GM10847 (cell line): ENCODE results near the gene LAMC3.

ENCODE experiments used
- POLR2A ChIP-seq: IDR thresholded peaks from 2 replicates; pipeline ENCODE4 v1.6.1; 2011; ENCODE audit not compliant: insufficient read length; ENCODE audit errors: extremely low read depth

Gene LAMC3

DNA sequence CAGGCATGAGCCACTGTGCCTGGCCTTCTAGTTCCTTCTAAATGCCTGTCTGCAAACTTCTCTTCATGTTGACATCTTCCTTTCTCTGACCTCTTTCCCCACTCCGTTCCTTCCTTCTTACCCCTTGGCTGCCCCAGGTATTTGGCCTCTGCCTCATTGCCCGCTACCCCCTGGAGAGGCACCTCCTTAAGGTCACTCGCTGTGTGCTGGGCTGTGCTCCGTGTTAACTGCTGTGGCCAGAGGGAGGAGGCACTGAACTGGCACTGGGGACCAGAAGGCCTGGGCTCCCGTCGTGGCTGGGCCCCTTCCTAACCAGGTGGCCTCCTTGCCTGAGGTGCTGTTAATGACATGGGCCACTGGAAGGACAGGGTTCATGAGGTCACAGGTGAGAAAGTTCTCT lies 39.4 kb downstream of the LAMC3 start:
- no peak for TF ChIP-seq POLR2A

- no peak for TF ChIP-seq POLR2A
These were observed 39.8 kb downstream of the LAMC3 start for GRCh38 chr9:131048820-131049219.

DNA sequence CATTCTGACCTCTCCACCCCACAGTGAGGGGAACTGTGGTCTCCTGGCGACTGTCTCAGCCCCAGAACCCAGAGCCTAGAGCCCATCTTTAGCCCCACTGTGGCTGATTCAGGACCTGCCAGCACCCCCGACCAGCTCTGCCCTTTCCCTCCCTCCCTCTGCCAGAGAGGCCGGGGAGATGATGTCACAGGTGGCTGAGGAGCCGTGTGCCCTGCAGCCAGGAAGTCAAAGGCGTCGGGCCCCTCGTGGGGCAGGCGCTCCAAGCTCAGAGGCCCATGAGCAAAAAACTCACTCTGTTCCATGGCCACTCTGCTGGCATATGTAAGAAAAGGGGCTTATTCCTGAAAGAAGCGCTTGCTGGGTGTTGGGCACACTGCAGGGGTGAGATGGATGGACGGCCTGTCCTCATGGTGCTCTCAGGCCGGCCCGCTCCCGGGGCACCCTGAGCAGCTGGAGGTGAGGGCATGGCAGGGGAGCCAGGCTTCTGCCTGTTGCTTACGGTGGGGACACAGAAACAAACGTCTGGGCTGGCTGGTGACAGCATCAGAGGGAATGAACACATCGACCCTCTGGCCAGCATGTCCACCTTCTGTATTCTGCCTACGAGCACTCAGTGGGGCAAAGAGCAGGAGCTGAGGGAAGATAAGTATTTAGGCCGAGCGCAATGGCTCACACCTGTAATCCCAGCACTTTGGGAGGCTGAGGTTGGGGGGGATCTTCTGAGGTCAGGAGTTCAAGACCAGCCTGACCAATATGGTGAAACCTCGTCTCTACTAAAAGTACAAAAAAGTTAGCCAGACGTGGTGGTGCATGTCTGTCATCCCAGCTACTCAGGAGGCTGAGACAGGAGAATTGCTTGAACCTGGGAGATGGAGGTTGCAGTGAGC lies 41.1 kb downstream of the LAMC3 start:
- TF ChIP-seq POLR2A, result no peak

DNA sequence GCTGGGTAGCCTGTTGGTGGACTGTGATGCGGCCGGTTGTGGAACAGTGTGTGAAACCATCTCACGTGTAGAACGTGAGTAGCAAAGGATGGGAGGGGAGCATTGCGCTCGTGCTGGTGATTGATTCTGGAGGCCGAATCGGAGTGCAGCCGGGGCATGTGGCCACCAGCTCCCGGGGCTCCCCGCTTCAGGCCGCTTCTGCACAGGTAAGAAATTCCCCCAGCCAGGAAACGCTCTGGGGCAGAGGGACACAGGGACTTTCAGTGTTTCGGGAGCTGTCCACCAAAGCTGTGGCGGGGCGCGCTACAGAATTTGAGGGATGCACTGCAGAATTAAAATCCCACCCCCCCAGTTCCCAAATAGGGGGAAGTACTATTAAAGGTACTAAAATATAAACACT lies 41.9 kb downstream of the LAMC3 start:
- TF ChIP-seq POLR2A, result no peak

DNA sequence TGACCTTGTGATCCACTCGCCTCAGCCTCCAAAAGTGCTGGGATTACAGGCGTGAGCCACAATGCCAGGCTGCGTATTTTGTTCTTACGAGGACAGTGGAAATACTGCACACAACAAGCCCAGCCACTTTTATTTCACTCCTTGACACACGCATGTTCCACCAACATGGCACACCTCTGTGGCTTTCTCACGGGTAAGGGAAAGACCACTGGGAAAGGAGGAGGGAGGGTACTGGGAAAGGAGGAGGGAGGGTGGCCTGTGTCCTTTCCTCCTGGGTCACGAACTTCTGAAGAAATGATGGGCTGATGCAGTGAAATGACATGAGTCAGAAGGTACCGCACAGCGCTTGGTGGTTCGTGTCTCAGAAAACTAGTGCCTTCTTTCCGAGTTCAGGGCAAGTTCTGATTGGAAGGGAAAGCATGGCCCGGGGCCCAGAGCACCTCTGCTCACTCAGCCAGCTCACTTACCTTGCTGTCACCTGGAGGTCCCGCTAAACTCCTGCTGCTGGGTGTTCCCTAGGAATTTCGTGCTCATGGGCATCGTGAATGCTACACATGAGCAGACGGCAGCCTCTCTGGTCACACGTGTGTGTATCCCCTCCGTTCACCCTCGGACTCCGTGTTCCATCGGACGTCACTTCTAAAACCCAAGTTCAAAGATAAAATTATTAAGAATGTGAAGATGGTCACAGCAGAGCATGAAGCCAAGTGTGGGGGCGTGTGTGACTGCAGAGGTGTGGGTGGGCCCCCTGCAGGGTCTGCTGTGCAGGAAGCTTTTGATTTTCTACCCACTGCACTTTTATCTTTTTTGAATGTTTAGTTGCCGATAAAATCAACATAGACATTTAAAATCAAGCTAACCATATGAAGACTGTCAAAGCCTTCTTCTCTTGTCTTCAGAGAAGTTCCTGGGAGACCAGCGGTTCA lies 42.9 kb downstream of the LAMC3 start:
- TF ChIP-seq POLR2A, result no peak

DNA sequence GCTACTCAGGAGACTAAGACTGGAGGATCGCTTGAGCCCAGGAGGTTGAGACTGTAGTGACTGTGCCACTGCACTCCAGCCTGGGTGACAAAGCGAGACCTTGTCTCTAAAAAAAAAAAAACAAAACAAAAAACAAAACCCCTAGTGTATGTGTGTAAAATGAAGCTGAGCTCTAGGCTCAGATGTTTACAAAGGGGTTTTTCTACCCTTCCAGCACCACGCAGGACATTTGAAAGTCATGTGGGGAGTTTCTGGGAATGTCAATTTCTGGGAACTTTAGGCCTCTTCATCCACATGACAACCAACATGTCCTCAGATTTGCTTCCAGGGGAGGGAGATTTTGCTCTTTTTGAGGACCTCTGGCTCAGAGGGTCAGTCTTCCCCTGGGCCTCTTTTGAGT lies 44.9 kb downstream of the LAMC3 start:
- TF ChIP-seq POLR2A, result no peak

DNA sequence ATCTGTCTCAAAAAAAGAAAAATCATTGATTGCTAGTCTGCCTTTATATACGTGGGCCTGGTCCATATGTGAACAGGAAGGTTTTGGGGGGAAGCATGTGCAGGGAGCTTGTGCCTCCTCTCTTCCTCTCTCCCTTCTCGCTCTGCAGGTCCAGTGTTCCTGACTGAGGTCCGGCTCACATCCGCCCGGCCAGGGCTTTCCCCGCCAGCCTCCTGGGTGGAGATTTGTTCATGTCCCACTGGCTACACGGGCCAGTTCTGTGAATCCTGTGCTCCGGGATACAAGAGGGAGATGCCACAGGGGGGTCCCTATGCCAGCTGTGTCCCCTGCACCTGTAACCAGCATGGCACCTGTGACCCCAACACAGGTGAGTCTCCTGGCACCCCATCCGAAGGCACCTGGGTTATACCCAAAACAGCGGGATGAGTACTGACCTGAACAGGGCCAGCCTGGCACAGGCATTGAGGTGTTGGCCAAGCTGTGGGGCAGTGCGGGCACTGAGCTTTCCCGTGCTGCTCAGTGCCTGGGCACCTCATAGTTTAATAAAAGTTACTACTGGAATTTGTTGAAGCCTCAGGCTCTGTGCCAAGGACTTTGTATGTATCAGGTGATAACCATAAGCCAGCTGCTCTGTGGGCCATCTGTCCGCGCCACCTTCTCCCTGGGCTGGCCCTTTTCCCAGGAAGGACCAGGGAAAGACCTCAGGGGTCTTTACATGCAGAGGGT lies 48.0 kb downstream of the LAMC3 start:
- no peak for TF ChIP-seq POLR2A

GRCh38 chr9:131060900-131061630 lies 52.1 kb downstream of the LAMC3 start:
- TF ChIP-seq POLR2A, result no peak

- TF ChIP-seq POLR2A, result no peak
These were observed 54.0 kb downstream of the LAMC3 start for GRCh38 chr9:131062969-131063368.

DNA sequence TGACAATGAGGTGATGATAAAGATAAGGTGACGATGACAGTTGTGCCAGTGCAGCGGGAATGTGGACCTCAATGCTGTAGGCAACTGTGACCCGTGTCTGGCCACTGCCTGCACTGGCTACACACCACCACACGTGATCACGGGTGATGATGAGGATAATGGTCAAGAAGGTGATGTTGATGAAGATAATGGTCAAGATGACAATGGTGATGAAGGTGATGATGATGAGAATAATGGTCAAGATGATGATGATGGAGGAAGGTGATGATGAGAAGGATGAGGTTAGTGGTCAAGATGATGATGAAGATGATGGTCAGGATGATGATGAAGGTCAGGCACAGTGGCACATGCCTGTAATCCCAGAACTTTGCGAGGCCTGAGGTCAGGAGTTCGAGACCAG lies 56.6 kb downstream of the LAMC3 start:
- no peak for TF ChIP-seq POLR2A

DNA sequence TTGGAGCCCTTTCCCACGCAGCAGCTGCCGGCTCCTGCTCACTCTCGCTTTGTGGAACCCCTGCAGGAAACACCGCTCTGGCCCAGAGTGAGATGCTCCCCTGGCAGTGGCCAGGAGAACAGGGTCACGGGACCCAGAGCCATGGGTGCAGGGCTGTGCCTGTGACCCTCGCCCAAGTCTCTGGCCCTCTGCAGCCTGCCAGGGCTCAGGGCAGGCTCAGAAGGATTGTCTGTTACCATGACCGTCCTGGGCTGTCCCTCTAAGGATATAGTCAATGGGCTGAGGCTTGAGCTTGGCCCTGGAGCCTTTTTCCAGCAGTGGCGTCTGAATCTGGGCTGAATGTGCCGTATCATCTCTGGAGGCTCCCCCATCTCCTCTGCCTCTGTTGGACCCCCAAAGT lies 58.7 kb downstream of the LAMC3 start:
- no peak for TF ChIP-seq POLR2A

GRCh38 chr9:131068076-131068816 lies 59.3 kb downstream of the LAMC3 start:
- no peak for TF ChIP-seq POLR2A

DNA sequence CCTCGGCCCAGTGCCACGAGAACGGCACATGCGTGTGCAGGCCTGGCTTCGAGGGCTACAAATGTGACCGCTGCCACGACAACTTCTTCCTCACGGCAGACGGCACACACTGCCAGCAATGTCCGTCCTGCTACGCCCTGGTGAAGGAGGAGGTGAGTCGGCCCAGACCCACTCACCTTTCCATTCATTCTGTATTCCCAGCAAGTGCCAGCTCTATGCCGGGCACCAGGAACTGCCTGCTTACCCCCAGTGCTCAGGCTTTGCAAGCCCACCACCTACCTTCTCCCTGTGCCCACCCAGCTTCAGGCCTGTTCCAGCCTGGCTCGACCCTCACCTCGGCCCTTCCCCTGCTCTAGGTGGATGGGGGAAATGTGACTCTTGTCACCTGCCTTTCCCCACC lies 60.7 kb downstream of the LAMC3 start:
- no peak for TF ChIP-seq POLR2A
